ENCODE measurements around the gene ZFAND6.

ZFAND6 gene

GRCh38 chr15:80169768-80170357 is 110.4 kb downstream of the ZFAND6 start:
- no peak for DNase-seq (ENCODE audit: low read depth in 2 of 2)

GRCh38 chr15:80170596-80170995 is 111.1 kb downstream of the ZFAND6 start:
- no peak for DNase-seq (ENCODE audit: low read depth in 2 of 2)

- no peak for DNase-seq (ENCODE audit: low read depth in 2 of 2)
Measured at GRCh38 chr15:80171787-80172186, 112.3 kb downstream of the ZFAND6 start.

- no peak for DNase-seq (ENCODE audit: low read depth in 2 of 2)
Measured at GRCh38 chr15:80172401-80172800, 112.9 kb downstream of the ZFAND6 start.

GRCh38 chr15:80173022-80173759 is 113.7 kb downstream of the ZFAND6 start:
- peak; percentile 34 to 37 for DNase-seq (ENCODE audit: low read depth in 2 of 2)

- DNase-seq (ENCODE audit: low read depth in 2 of 2), result no peak
Measured at GRCh38 chr15:80174017-80174746, 114.7 kb downstream of the ZFAND6 start.

GRCh38 chr15:80175436-80175835 is 116.0 kb downstream of the ZFAND6 start:
- no peak for DNase-seq (ENCODE audit: low read depth in 2 of 2)

DNA sequence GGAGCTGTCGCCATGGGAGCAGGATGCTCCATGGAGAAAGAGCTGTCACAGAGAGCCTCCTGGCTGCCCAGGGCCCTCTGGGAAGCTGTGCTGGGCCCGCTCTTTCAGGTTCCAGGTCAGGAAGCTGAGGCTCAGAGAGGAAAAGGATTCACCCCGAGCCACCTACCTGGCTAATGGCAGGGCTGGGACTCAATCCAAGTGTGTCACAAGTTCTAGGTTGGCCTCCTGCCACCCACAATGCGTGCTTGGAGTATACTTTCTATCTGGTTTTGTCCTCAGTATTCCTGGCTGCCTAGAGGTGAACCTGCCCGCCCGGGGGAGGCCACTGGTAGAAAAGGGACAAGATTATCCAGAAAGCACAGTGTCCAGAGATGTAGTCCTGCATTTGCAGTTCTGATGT is 117.0 kb downstream of the ZFAND6 start:
- no peak for DNase-seq (ENCODE audit: low read depth in 2 of 2)

DNA sequence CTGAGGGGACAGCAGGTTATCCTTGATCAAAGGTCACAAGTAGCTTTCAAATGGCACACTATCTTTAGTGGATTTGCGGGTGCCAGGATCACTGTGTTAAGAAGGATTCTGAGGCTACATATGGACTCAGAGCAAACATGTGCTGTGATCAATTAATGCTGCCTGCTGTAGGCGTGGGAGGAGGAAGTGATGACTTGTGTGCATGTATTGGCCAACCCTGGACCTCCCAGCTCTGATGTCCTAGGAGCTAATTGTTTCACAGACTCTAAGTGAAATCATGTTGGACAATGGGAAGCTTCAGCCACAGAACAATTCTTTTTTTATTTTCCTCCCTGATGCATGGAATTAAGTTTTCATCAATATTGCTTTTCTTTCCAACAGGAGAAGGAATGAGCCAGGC is 117.7 kb downstream of the ZFAND6 start:
- no peak for DNase-seq (ENCODE audit: low read depth in 2 of 2)

DNA sequence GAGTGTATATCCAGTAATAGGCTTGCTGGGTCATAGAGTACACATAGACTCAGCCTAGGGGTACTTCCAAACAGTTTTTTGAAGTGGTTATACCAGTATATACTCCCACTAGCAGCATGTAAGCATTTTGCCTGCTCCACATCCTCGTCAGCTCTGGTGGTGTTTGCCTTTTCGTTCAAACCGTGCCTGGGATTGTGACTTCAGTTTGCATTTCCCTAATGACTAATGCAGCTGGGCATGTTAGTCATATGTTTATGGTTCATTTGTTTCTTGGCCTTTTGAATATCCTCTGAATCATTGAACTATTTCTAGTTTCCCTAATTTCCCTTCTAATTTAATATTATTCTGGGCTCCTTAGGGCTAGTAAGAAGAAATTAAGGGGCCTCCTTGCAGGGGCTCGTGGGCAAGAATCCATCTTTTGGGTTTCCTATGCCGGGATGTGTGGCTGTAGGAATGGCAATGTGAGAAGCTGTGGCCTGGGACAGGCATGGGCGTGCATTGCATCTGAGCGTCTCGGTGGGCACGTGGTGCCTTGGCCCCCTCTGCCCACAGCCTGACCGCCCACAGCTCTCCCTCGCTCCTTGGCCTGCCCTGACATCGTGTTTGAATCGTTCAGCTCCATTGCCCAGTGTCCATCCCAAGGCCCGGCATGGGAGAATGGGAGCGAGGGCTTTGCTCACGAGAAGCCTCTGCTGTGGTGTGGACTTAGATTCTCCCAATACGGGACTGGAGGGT is 119.7 kb downstream of the ZFAND6 start:
- no peak for DNase-seq (ENCODE audit: low read depth in 2 of 2)

GRCh38 chr15:80179935-80180334 is 120.5 kb downstream of the ZFAND6 start:
- DNase-seq (ENCODE audit: low read depth in 2 of 2), result no peak

DNA sequence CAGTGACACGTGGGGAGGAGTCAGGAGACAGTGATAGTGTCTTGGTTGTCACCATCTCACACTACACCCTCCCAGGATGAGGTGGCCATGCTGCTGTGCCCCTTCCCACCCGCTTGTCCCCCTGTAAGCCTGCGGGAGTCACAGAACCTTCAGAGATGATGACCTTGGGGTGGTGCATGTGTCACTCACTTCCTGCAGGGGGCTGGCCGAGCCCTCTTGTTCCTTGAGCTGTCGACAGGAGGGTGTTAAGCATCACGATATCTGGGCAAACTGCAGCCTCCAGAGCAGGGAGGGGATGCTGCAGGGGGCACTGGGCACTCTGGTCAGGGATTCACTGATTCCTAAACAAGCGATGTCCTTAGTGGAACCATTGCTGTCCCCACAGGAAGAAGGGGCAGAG is 121.0 kb downstream of the ZFAND6 start:
- no peak for DNase-seq (ENCODE audit: low read depth in 2 of 2)

DNA sequence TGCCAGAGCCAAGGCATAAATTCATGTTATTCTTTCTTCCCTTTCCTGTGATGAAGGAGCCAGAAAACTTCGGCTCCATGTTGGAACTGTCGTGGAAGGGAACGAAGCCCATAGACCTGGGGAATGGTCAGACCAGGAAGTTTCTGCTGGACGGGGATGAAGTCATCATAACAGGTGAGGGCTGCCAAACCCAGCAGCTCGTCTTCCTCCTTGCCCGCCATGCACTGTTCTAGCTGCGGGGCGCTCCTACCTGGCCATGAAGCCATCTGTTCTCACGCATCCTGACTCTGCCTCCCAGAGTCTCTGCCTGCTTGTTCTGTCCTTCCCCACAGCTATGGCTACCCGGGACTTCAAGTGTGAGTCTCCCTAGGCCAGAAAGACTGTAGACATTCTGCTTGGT is 121.5 kb downstream of the ZFAND6 start:
- DNase-seq (ENCODE audit: low read depth in 2 of 2), result no peak

DNA sequence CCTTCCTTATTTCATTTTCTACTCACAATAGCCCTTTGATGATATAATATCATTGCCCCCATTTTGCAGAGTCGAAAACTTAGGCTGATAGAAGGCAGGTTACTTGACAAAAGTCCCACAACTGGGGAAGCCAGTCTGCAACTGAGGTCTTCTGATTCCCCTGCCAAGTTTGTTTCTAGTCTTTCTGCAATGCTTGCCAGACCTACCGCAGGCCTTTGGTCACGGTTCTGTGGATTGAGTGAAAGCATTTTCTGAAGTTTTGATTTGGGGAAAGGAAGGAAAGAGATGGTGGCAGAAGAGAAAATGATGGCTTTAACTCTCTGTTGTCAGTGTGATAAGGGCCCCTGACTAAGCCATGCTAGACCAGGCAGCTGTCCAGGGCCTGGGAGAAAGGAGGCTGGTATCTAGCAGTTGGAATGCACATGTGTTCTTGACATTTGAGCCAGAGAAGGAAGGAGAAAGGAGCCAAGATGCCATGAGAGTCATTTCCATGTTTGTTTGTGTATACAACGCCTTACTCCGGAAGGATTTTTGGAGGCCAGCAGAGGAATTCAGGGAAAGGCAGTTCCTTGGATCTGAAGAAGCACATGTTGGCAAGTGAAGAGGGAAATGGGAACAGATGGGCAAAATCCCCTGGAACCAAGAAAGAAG is 123.3 kb downstream of the ZFAND6 start:
- no peak for DNase-seq (ENCODE audit: low read depth in 2 of 2)

GRCh38 chr15:80183306-80183705 is 123.8 kb downstream of the ZFAND6 start:
- DNase-seq (ENCODE audit: low read depth in 2 of 2), result no peak

- DNase-seq (ENCODE audit: low read depth in 2 of 2), result no peak
Measured at GRCh38 chr15:80183886-80184285, 124.4 kb downstream of the ZFAND6 start.

DNA sequence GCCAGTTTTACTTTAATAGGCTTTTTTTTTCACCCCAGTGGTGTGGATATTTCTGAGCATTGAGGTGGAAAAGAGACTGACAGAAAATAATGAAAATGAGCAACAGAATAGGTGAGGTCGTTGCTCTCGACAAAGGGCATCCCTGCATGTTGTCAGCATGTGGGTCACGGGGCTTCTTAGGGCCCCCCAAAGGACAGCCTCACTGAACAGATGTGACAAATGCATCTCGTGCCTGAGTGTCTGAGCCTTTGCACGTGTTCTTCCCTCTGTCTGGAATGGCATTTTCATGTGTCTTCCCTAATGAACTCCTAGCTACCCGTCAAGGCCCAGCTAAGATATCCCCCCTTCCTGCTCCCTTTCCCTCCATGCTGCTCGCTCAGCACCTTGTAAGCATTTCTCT is 125.1 kb downstream of the ZFAND6 start:
- no peak for DNase-seq (ENCODE audit: low read depth in 2 of 2)

GRCh38 chr15:80185152-80185551 is 125.7 kb downstream of the ZFAND6 start:
- DNase-seq (ENCODE audit: low read depth in 2 of 2), result no peak

DNA sequence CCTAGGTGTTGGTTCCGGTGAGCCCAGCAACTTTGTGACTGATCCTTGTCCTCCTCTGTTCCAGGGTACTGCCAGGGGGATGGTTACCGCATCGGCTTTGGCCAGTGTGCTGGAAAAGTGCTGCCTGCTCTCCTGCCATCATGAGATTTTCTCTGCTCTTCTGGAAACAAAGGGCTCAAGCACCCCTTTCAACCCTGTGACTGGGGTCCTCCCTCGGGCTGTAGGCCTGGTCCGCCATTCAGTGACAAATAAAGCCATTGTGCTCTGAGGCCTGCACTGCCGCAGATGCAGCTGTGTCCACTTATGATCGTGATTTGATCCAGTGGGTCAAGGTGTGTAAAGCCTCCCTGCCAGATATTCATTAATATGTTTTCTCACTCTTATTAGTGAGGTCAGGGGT is 126.6 kb downstream of the ZFAND6 start:
- DNase-seq (ENCODE audit: low read depth in 2 of 2), result no peak

DNA sequence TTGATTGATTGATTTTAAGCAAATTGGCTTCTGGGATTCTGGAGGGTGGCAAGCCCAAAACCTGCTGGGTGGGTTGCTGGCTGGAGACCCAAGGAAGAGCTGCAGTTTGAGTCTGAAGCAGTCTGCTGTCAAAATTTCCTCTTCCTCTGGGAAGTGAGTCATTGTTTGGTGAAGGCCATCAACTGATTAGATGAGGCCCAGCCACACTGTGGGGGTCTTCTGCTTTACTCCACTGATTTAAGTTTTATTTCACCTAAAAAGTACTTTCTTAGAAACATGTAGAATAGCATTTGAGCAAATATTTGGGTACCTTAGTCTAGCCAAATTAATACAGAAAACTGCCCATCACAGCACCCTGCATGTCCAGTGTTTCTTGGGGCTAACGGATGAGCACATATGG is 127.1 kb downstream of the ZFAND6 start:
- no peak for DNase-seq (ENCODE audit: low read depth in 2 of 2)

Measured in stimulated activated CD8-positive, alpha-beta memory T cell treated with anti-CD3 and anti-CD28 coated beads, Interleukin-7, amount 100 ng/mL, for 4 hours (primary cell).